ENCODE results near the gene ELOVL1. TPM values are rescaled to one million over a fixed set of nuclear protein-coding genes. Genes with fewer than 3 reads are reported as not detected.

Gene ELOVL1
- total RNA-seq, 1 experiment from 2014 or later = 128 TPM

- peaks cover 8% of the 10 kb centered on the region for H3K36me3 ChIP-seq (ENCODE audit: low read depth, low read length)
- no peak for DNase-seq
- H3F3A ChIP-seq (ENCODE audit: low read length, unreplicated experiment) = no peaks in the 10 kb centered on the region
- ATAC-seq = no peak
- H3K27me3 ChIP-seq (ENCODE audit: low read length) = no peaks in the 10 kb centered on the region
- no peak overlapping the region for H3K27ac ChIP-seq (ENCODE audit: low read length)
- no peaks in the 10 kb centered on the region for H3K79me2 ChIP-seq (ENCODE audit: low read length)
- H3K4me3 ChIP-seq (ENCODE audit: low read length) = no peak overlapping the region
- H4K20me1 ChIP-seq (ENCODE audit: low read length) = no peaks in the 10 kb centered on the region
- H3K9ac ChIP-seq (ENCODE audit: low read length) = no peak overlapping the region
- intact Hi-C loops (cut with micrococcal nuclease) = no loop called here
- H3K9me2 ChIP-seq (replicated peaks; ENCODE audit: low read length) = no peaks in the 10 kb centered on the region
- no peaks in the 10 kb centered on the region for H3K9me3 ChIP-seq (ENCODE audit: low read length)
- no TSS peak for BruUV-seq (replicated peaks)
- ChIA-PET POLR2A (ENCODE audit: unreplicated experiment) (no interaction called here), CTCF (no interaction called here)
- H3K4me1 ChIP-seq (ENCODE audit: insufficient read depth, low read length) = peaks cover 2% of the 10 kb centered on the region
- TF ChIP-seq EZH2phosphoT487 (IDR thresholded peaks at IDR 0.05; ENCODE audit: borderline replicate concordance, low read length) (no peak), EZH2 (IDR thresholded peaks at IDR 0.05; ENCODE audit: low read length, unreplicated experiment) (no peak)
- TF ChIP-seq, protein P1, sequence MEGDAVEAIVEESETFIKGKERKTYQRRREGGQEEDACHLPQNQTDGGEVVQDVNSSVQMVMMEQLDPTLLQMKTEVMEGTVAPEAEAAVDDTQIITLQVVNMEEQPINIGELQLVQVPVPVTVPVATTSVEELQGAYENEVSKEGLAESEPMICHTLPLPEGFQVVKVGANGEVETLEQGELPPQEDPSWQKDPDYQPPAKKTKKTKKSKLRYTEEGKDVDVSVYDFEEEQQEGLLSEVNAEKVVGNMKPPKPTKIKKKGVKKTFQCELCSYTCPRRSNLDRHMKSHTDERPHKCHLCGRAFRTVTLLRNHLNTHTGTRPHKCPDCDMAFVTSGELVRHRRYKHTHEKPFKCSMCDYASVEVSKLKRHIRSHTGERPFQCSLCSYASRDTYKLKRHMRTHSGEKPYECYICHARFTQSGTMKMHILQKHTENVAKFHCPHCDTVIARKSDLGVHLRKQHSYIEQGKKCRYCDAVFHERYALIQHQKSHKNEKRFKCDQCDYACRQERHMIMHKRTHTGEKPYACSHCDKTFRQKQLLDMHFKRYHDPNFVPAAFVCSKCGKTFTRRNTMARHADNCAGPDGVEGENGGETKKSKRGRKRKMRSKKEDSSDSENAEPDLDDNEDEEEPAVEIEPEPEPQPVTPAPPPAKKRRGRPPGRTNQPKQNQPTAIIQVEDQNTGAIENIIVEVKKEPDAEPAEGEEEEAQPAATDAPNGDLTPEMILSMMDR (conservative IDR thresholded peaks at IDR 0.05; ENCODE audit: low read depth, low read length) = no peak
- H3K4me2 ChIP-seq (ENCODE audit: low read length) = no peak overlapping the region
- no peak overlapping the region for H2AFZ ChIP-seq (ENCODE audit: low read length)
Measured at GRCh38 chr1:43379476-43379875, 11.7 kb upstream of the ELOVL1 start.

GRCh38 chr1:43377831-43378230 lies 10.0 kb upstream of the ELOVL1 start:
- H2AFZ ChIP-seq (ENCODE audit: low read length) = no peak overlapping the region
- peaks cover 18% of the 10 kb centered on the region for H3K4me1 ChIP-seq (ENCODE audit: insufficient read depth, low read length)
- no peak overlapping the region for H3K4me3 ChIP-seq (ENCODE audit: low read length)
- POLR2A ChIA-PET (ENCODE audit: unreplicated experiment) = no interaction called here
- H3K79me2 ChIP-seq (ENCODE audit: low read length) = no peaks in the 10 kb centered on the region
- TF ChIP-seq EZH2 (IDR thresholded peaks at IDR 0.05; ENCODE audit: low read length, unreplicated experiment) = no peak
- TF ChIP-seq, protein P1 (conservative IDR thresholded peaks at IDR 0.05; ENCODE audit: low read depth, low read length) = no peak
- no peak for TF ChIP-seq EZH2phosphoT487 (IDR thresholded peaks at IDR 0.05; ENCODE audit: borderline replicate concordance, low read length)
- H3F3A ChIP-seq (ENCODE audit: low read length, unreplicated experiment) = peaks cover 5% of the 10 kb centered on the region
- ATAC-seq = no peak
- H3K9me2 ChIP-seq (replicated peaks; ENCODE audit: low read length) = no peaks in the 10 kb centered on the region
- no peak overlapping the region for H3K27ac ChIP-seq (ENCODE audit: low read length)
- intact Hi-C loops (cut with micrococcal nuclease) = no loop called here
- CTCF ChIA-PET = no interaction called here
- no peaks in the 10 kb centered on the region for H4K20me1 ChIP-seq (ENCODE audit: low read length)
- DNase-seq = no peak
- H3K4me2 ChIP-seq (ENCODE audit: low read length) = no peak overlapping the region
- no peaks in the 10 kb centered on the region for H3K36me3 ChIP-seq (ENCODE audit: low read depth, low read length)
- no peak overlapping the region for H3K9ac ChIP-seq (ENCODE audit: low read length)
- no peaks in the 10 kb centered on the region for H3K27me3 ChIP-seq (ENCODE audit: low read length)
- no TSS peak for BruUV-seq (replicated peaks)
- no peaks in the 10 kb centered on the region for H3K9me3 ChIP-seq (ENCODE audit: low read length)

- H2AFZ ChIP-seq (ENCODE audit: low read length) = no peak overlapping the region
- CTCF ChIA-PET = interaction anchor here (0.6 kb wide), 1 partner anchor 303 kb away, joined by 4 read pairs; no protein-coding TSS in a partner anchor
- H3K79me2 ChIP-seq (ENCODE audit: low read length) = no peaks in the 10 kb centered on the region
- peaks cover 15% of the 10 kb centered on the region for H3F3A ChIP-seq (ENCODE audit: low read length, unreplicated experiment)
- H3K4me3 ChIP-seq (ENCODE audit: low read length) = no peak overlapping the region
- no TSS peak for BruUV-seq (replicated peaks)
- POLR2A ChIA-PET (ENCODE audit: unreplicated experiment) = no interaction called here
- no peak overlapping the region for H3K4me2 ChIP-seq (ENCODE audit: low read length)
- ATAC-seq (no peak), DNase-seq (no peak)
- intact Hi-C loops (cut with micrococcal nuclease) = no loop called here
- H3K9me2 ChIP-seq (replicated peaks; ENCODE audit: low read length) = no peaks in the 10 kb centered on the region
- no peaks in the 10 kb centered on the region for H3K27me3 ChIP-seq (ENCODE audit: low read length)
- peaks cover 28% of the 10 kb centered on the region for H3K4me1 ChIP-seq (ENCODE audit: insufficient read depth, low read length)
- no peaks in the 10 kb centered on the region for H3K9me3 ChIP-seq (ENCODE audit: low read length)
- H3K27ac ChIP-seq (ENCODE audit: low read length) = no peak overlapping the region
- no peak overlapping the region for H3K9ac ChIP-seq (ENCODE audit: low read length)
- H4K20me1 ChIP-seq (ENCODE audit: low read length) = no peaks in the 10 kb centered on the region
- no peak for TF ChIP-seq EZH2phosphoT487 (IDR thresholded peaks at IDR 0.05; ENCODE audit: borderline replicate concordance, low read length)
- no peak for TF ChIP-seq EZH2 (IDR thresholded peaks at IDR 0.05; ENCODE audit: low read length, unreplicated experiment)
- TF ChIP-seq, protein P1 (conservative IDR thresholded peaks at IDR 0.05; ENCODE audit: low read depth, low read length) = no peak
- no peaks in the 10 kb centered on the region for H3K36me3 ChIP-seq (ENCODE audit: low read depth, low read length)
Measured at GRCh38 chr1:43376723-43377235, 9.0 kb upstream of the ELOVL1 start.
